Neural crest cell (in vitro differentiated cells): ENCODE results near the gene BTNL2. TPM values are rescaled to one million over a fixed set of nuclear protein-coding genes. Genes with fewer than 3 reads are reported as not detected.

Experiments used
- DNase-seq: peaks from one replicate; pipeline ENCODE4 v3.0.0; 2021; ENCODE audit warnings: low read depth, mixed read lengths, low spot score
- H3K27ac Mint-ChIP-seq: one replicate; pipeline ENCODE4 v1.8.0; 2021; ENCODE audit warnings: mild to moderate bottlenecking, mixed read lengths; ENCODE audit not compliant: unreplicated experiment
- H3K27me3 Mint-ChIP-seq: 2 replicates; pipeline ENCODE4 v1.8.0; 2021; ENCODE audit warnings: low read depth, mild to moderate bottlenecking, mixed read lengths
- H3K36me3 Mint-ChIP-seq: 2 replicates; pipeline ENCODE4 v1.8.0; 2021; ENCODE audit warnings: low read depth, mild to moderate bottlenecking, mixed read lengths
- H3K4me1 Mint-ChIP-seq: 2 replicates; pipeline ENCODE4 v1.8.0; 2021; ENCODE audit warnings: mixed read lengths
- H3K4me3 Mint-ChIP-seq: one replicate; pipeline ENCODE4 v1.8.0; 2021; ENCODE audit warnings: mild to moderate bottlenecking, mixed read lengths
- H3K9me3 Mint-ChIP-seq: 2 replicates; pipeline ENCODE4 v1.8.0; 2021; ENCODE audit warnings: mixed read lengths
- CTCF ChIP-seq: fragments of 200-600 bp; sonication (generic); conservative IDR thresholded peaks from 2 replicates; pipeline ENCODE4 v1.5.0; 2021; ENCODE audit warnings: antibody characterized with exemption, mild to moderate bottlenecking
- total RNA-seq: library from RNA; stranded (reverse); gene quantifications from 2 replicates; pipeline ENCODE4 v1.2.1, GENCODE V29; 2021

BTNL2 gene
- total RNA-seq, 1 donor from 2014 or later = not detected

DNA sequence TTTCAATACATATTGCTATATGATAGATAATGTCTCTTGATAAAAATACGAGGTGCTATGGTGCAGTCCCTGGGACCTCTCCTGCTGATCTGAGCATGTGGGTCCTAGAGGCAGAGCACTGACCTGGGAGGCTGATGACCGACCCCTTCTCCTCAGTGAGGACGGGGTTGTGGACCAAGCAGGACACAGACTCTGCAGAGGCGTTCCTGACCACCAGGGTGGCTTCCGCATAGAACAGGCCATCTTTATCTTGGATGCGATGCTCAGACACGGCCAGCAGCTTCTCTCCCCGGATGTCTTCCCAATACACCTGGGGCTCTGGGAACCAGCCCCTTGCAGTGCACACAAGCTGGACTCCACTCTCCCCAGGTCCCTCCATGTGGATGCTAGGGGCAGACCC, 4.2 kb downstream of the BTNL2 start:
- H3K4me3 Mint-ChIP-seq = no peak overlapping the region

DNA sequence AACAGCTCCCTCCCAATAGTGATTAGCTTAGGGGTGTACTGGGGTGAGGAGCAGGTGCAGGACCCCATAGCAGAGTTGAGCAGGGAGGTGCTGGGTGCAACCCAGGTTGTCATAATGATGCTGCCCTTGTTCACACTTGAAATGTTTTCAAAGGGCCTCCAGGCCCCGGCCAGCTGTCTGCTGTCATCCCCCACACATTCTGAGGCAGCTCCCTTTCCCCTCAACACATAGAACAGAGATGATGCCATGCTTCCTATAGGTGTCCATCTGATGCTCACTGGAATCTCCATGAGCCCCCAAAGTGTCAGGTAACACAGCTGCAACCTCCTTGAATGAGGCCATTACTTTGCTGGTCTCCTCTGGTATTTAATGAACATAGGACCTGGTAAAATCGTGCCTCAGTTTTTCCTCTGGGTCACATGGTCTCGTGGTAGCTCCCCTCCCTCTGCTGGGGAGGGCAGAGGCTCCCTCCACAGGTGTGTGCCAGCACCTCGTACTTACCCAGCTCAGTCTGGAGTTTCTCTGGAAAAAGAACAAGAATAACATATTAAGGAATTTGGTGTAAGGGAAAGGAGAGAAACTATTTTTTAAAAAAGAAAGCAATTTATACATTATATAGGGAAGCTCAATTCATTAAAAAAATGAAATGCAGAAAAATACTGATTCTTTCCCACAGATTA, 5.6 kb downstream of the BTNL2 start:
- Mint-ChIP-seq H3K27me3 (peaks cover 40% of the 10 kb centered on the region), H3K36me3 (no peaks in the 10 kb centered on the region)
- no peak for DNase-seq

More for the DNA sequence above, 4.2 kb downstream of the BTNL2 start:
- H3K27me3 Mint-ChIP-seq = peaks cover 53% of the 10 kb centered on the region
- H3K4me1 Mint-ChIP-seq = no peaks in the 10 kb centered on the region
- no peak overlapping the region for H3K27ac Mint-ChIP-seq
- DNase-seq = no peak
- no peak for TF ChIP-seq CTCF
- H3K9me3 Mint-ChIP-seq = no peaks in the 10 kb centered on the region
- H3K36me3 Mint-ChIP-seq = no peaks in the 10 kb centered on the region

GRCh38 chr6:32397252-32397920, 9.6 kb downstream of the BTNL2 start:
- H3K36me3 Mint-ChIP-seq = no peaks in the 10 kb centered on the region
- H3K4me3 Mint-ChIP-seq = no peak overlapping the region
- TF ChIP-seq CTCF = no peak
- peaks cover 12% of the 10 kb centered on the region for H3K27me3 Mint-ChIP-seq
- no peaks in the 10 kb centered on the region for H3K9me3 Mint-ChIP-seq
- no peaks in the 10 kb centered on the region for H3K4me1 Mint-ChIP-seq
- no peak for DNase-seq
- no peak overlapping the region for H3K27ac Mint-ChIP-seq

More for the DNA sequence above, 5.6 kb downstream of the BTNL2 start:
- Mint-ChIP-seq H3K4me3 (no peak overlapping the region), H3K9me3 (no peaks in the 10 kb centered on the region), H3K4me1 (no peaks in the 10 kb centered on the region), H3K27ac (no peak overlapping the region)
- TF ChIP-seq CTCF = no peak

GRCh38 chr6:32396028-32396427, 11.0 kb downstream of the BTNL2 start:
- no peaks in the 10 kb centered on the region for H3K4me1 Mint-ChIP-seq
- H3K27me3 Mint-ChIP-seq = peaks cover 8% of the 10 kb centered on the region
- H3K4me3 Mint-ChIP-seq = no peak overlapping the region
- H3K36me3 Mint-ChIP-seq = no peaks in the 10 kb centered on the region
- H3K27ac Mint-ChIP-seq = peak overlapping the region; percentile 19
- H3K9me3 Mint-ChIP-seq = no peaks in the 10 kb centered on the region
- no peak for DNase-seq
- no peak for TF ChIP-seq CTCF

- Mint-ChIP-seq H3K36me3 (no peaks in the 10 kb centered on the region), H3K27me3 (peaks cover 3% of the 10 kb centered on the region), H3K9me3 (no peaks in the 10 kb centered on the region), H3K4me1 (no peaks in the 10 kb centered on the region), H3K27ac (no peak overlapping the region), H3K4me3 (no peak overlapping the region)
- DNase-seq = no peak
- no peak for TF ChIP-seq CTCF
Observed at GRCh38 chr6:32393665-32394420, 13.1 kb downstream of the BTNL2 start.
